ENCODE measurements around the gene LMTK3. TPM values are rescaled to one million over a fixed set of nuclear protein-coding genes. Genes with fewer than 3 reads are reported as not detected.

LMTK3 gene
- total RNA-seq, 2 donors from 2014 or later, result 2.9 to 9.5 TPM

DNA sequence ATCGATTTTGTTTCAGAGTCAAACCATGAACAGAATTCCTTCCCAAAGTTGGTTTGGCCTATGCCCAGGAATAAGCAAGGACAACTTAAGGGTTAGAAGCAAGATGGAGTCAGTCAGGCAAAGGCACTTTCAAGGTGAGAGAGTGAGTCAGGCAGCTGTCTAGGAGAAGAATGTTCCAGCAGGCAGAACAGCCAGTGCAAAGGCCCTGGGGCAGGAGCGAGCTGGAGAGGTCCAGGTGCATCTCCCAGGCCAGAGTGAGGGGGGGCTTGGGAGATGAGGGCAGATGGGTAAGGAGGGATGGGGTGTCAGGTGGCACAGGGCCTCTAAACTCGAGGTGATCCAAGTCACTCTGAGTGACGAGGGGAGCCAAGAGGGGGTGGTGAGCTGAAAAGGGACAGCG is 75.0 kb downstream of the LMTK3 start:
- no peak for ATAC-seq
- peaks cover 0 to 1% of the 10 kb centered on the region in 2 donors for H3K36me3 Mint-ChIP-seq
- no peak for DNase-seq (ENCODE audit: low spot score in 2 of 2)
- H3K27ac Mint-ChIP-seq, result no peak overlapping the region
- H3K9me3 Mint-ChIP-seq, result no peaks in the 10 kb centered on the region

Other genes starting within 250 kb of the LMTK3 start
- under 1 TPM in 1 of 2 donors, not detected in 1; 0.31 TPM for gene ZNF114, start 241.8 kb downstream of the LMTK3 start, total RNA-seq
- 100 to 1,000 TPM in 1 of 2 donors, 10 to 100 TPM in 1; 55.4 to 211 TPM for gene EMP3, start 186.3 kb downstream of the LMTK3 start, total RNA-seq
- gene TMEM143, start 147.9 kb downstream of the LMTK3 start, total RNA-seq, result 10 to 100 TPM; 24.1 to 48.1 TPM
- gene SYNGR4, start 147.5 kb downstream of the LMTK3 start, total RNA-seq, result under 1 TPM in 1 of 2 donors, not detected in 1; 0.41 TPM
- gene KDELR1, start 120.3 kb downstream of the LMTK3 start, total RNA-seq, result 100 to 1,000 TPM in 1 of 2 donors, 10 to 100 TPM in 1; 91.1 to 108 TPM
- under 1 TPM; 0.23 to 0.45 TPM for gene GRIN2D, start 118.2 kb downstream of the LMTK3 start, total RNA-seq
- gene GRWD1, start 65.9 kb downstream of the LMTK3 start, total RNA-seq, result 10 to 100 TPM; 32.8 to 46.3 TPM
- gene KCNJ14, start 56.3 kb downstream of the LMTK3 start, total RNA-seq, result 1 to 10 TPM; 2.1 to 2.3 TPM
- 10 to 100 TPM; 32.4 to 64.1 TPM for gene CYTH2, start 42.5 kb downstream of the LMTK3 start, total RNA-seq
- not detected for gene SULT2B1, start 40.3 kb upstream of the LMTK3 start, total RNA-seq
- not detected for gene SPACA4, start 94.9 kb upstream of the LMTK3 start, total RNA-seq
- gene FAM83E, start 103.2 kb upstream of the LMTK3 start, total RNA-seq, result 1 to 10 TPM; 5.5 to 9.1 TPM
- gene RPL18, start 107.3 kb upstream of the LMTK3 start, total RNA-seq, result 1,000 to 10,000 TPM; 2,030 to 2,264 TPM
- 10 to 100 TPM; 25.7 to 40.4 TPM for gene SPHK2, start 107.7 kb upstream of the LMTK3 start, total RNA-seq
- 10 to 100 TPM; 10.5 to 16.9 TPM for gene DBP, start 125.5 kb upstream of the LMTK3 start, total RNA-seq
- gene CA11, start 134.4 kb upstream of the LMTK3 start, total RNA-seq, result 10 to 100 TPM in 1 of 2 donors, 1 to 10 TPM in 1; 7.9 to 10.9 TPM
- 1 to 10 TPM; 1.6 to 2.5 TPM for gene NTN5, start 161.2 kb upstream of the LMTK3 start, total RNA-seq
- not detected for gene FUT2, start 184.1 kb upstream of the LMTK3 start, total RNA-seq
- 1 to 10 TPM; 1.1 to 1.4 TPM for gene MAMSTR, start 207.9 kb upstream of the LMTK3 start, total RNA-seq
- gene RASIP1, start 228.8 kb upstream of the LMTK3 start, total RNA-seq, result under 1 TPM; 0.19 to 0.66 TPM
- not detected for gene IZUMO1, start 235.1 kb upstream of the LMTK3 start, total RNA-seq
- gene FUT1, start 240.8 kb upstream of the LMTK3 start, total RNA-seq, result under 1 TPM in 1 of 2 donors, not detected in 1; 0.41 TPM
- gene FGF21, start 243.7 kb upstream of the LMTK3 start, total RNA-seq, result not detected